Naive thymus-derived CD4-positive, alpha-beta T cell (primary cell): ENCODE data around the gene SH3BP5. TPM values are rescaled to one million over a fixed set of nuclear protein-coding genes. Genes with fewer than 3 reads are reported as not detected.
A peak's percentile ranks its signal among the peaks of the same experiment; 100 is the strongest.
"Not testable (repeated sequence)": the region's sequence is repeated elsewhere in the genome, so short reads cannot be mapped to it uniquely, and the experiment has no call there.

Experiments
- ATAC-seq: fragments of 150-1000 bp; cut with Tn5 transposase; 2 replicates; pipeline ENCODE4 v1.10.0; 2021; ENCODE audit warnings: mild to moderate bottlenecking, moderate library complexity
- CTCF ChIA-PET: fragments of 350-600 bp; sonication (Branson Sonifier 250); formaldehyde crosslinking; loops from one replicate; lab custom pipeline; 2021; ENCODE audit warnings: antibody characterized with exemption; lab: Charles Lee
- POLR2A ChIA-PET: fragments of 350-600 bp; sonication (Branson Sonifier 250); formaldehyde crosslinking; loops from one replicate; lab custom pipeline; 2021; ENCODE audit warnings: antibody characterized with exemption, inconsistent platforms; lab: Charles Lee
- DNase-seq, 9 donors: peaks; one replicate each; pipeline versions ENCODE4 v3.0.0 to v3.0.0-alpha.2; 2020 to 2022; ENCODE audit warnings: mixed read lengths in 1 of 9
- H3K27ac ChIP-seq: one replicate; pipeline ENCODE4 v1.7.0; 2013; ENCODE audit warnings: mild to moderate bottlenecking, low read depth, low read length, moderate library complexity
- H3K27me3 ChIP-seq, 2 donors: one replicate each; pipeline ENCODE4 v1.7.0; 2013; ENCODE audit warnings: low read length in 2 of 2, mild to moderate bottlenecking in 2 of 2, moderate library complexity in 2 of 2; ENCODE audit not compliant: control insufficient read depth in 2 of 2, insufficient read depth in 2 of 2
- H3K36me3 ChIP-seq, 3 experiments: 1 replicate in 2 of 3; 2 replicates in 1 of 3; pipeline ENCODE4 v1.7.0; 2013; ENCODE audit warnings: low read length in 3 of 3, mild to moderate bottlenecking in 3 of 3, moderate library complexity in 1 of 3; ENCODE audit not compliant: insufficient read depth in 3 of 3, control insufficient read depth in 2 of 3
- H3K4me1 ChIP-seq, 2 donors: one replicate each; pipeline ENCODE4 v1.7.0; 2013; ENCODE audit warnings: low read length in 2 of 2, mild to moderate bottlenecking in 2 of 2, moderate library complexity in 1 of 2; ENCODE audit not compliant: control insufficient read depth in 2 of 2, insufficient read depth in 2 of 2
- H3K4me3 ChIP-seq: 2 replicates; pipeline ENCODE4 v1.7.0; 2013; ENCODE audit warnings: mild to moderate bottlenecking, low read length
- H3K9me3 ChIP-seq, 3 experiments: 1 replicate in 2 of 3; 2 replicates in 1 of 3; pipeline ENCODE4 v1.7.0; 2013; ENCODE audit warnings: low read length in 3 of 3; ENCODE audit not compliant: control insufficient read depth in 2 of 3
- H3K27ac Mint-ChIP-seq, 9 donors: one replicate each; pipeline ENCODE4 v1.8.0; 2020 to 2022; ENCODE audit warnings: mixed read lengths in 9 of 9, mild to moderate bottlenecking in 8 of 9, moderate library complexity in 5 of 9, inconsistent platforms in 2 of 9
- H3K27me3 Mint-ChIP-seq, 5 donors: one replicate each; pipeline ENCODE4 v1.8.0; 2021 to 2022; ENCODE audit warnings: mixed read lengths in 5 of 5, mild to moderate bottlenecking in 1 of 5
- H3K36me3 Mint-ChIP-seq, 5 donors: one replicate each; pipeline ENCODE4 v1.8.0; 2020 to 2022; ENCODE audit warnings: mixed read lengths in 5 of 5, mild to moderate bottlenecking in 3 of 5, inconsistent platforms in 1 of 5
- H3K4me1 Mint-ChIP-seq, 7 donors: one replicate each; pipeline ENCODE4 v1.8.0; 2020 to 2022; ENCODE audit warnings: mixed read lengths in 7 of 7, mild to moderate bottlenecking in 3 of 7, inconsistent platforms in 1 of 7
- H3K4me3 Mint-ChIP-seq, 10 donors: one replicate each; pipeline ENCODE4 v1.8.0; 2020 to 2022; ENCODE audit warnings: mild to moderate bottlenecking in 10 of 10, mixed read lengths in 10 of 10, moderate library complexity in 6 of 10, inconsistent platforms in 2 of 10
- H3K9me3 Mint-ChIP-seq, 11 donors: one replicate each; pipeline ENCODE4 v1.8.0; 2020 to 2022; ENCODE audit warnings: mixed read lengths in 11 of 11, mild to moderate bottlenecking in 4 of 11, inconsistent platforms in 1 of 11, moderate library complexity in 1 of 11
- intact Hi-C, 2 donors: fragments of 100-400 bp; cut with micrococcal nuclease; formaldehyde crosslinking; loops; one replicate each; pipeline ENCODE4 v1.15.1; 2023
- polyA plus RNA-seq, 2 donors: library from polyadenylated mRNA; unstranded; fragments of 300-500 nt; fragmentation: Illumina TruSeq; gene quantifications; one replicate each; pipeline ENCODE4 v1.2.3, GENCODE V29; 2021
- total RNA-seq, 6 experiments: library from RNA in 5 of 6; stranded (reverse) in 5 of 6; gene quantifications; 1 replicate in 5 of 6; 2 replicates in 1 of 6; pipeline ENCODE4 v1.2.3 and lab custom pipeline; 2021 to 2026

SH3BP5 gene
- total and polyA plus RNA-seq, 7 experiments from 2014 or later, result 18.5 to 64.7 (median 39.5) TPM

DNA sequence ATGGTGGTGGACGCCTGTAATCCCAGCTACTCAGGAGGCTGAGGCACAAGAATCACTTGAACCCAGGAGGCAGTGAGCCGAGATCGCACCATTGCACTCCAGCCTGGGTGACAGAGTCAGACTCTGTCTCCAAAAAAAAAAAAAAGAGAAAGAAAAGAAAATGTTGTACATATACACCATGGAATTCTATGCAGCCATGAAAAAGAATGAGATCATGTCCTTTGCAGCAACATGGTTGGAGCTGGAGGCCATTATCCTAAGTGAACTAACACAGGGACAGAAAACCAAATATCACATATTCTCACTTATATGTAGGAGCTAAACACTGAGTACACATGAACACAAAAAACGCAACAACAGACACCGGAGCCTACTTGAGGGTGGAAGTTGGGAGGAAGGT lies 17.1 kb upstream of the SH3BP5 start:
- ChIA-PET CTCF (interaction anchor here (0.6 to 1.0 kb wide), 3 partner anchors 15 to 62 kb away, joined by 3 to 6 read pairs (median 3); no protein-coding TSS in a partner anchor), POLR2A (interaction anchor here (2.1 kb wide), 2 partner anchors 12 to 19 kb away, joined by 5 to 7 read pairs; no protein-coding TSS in a partner anchor)
- H3K36me3 ChIP-seq, intact Hi-C loops, H3K27ac ChIP-seq, ATAC-seq, H3K27me3 ChIP-seq, H3K4me3 ChIP-seq, DNase-seq, H3K27me3 Mint-ChIP-seq: not testable (repeated sequence)
- H3K9me3 ChIP-seq, result peaks cover 0 to 11% (median 3%) of the 10 kb centered on the region in 3 experiments
- H3K4me3 Mint-ChIP-seq, result peak overlapping the region in 1 of 10 donors; percentile 20
- H3K36me3 Mint-ChIP-seq, result peaks cover 0 to 39% (median 0%) of the 10 kb centered on the region in 5 donors
- H3K4me1 Mint-ChIP-seq, result peaks cover 37 to 73% (median 57%) of the 10 kb centered on the region in 7 donors
- H3K4me1 ChIP-seq, result peaks cover 34 to 37% of the 10 kb centered on the region in 2 donors
- peaks cover 0 to 27% (median 10%) of the 10 kb centered on the region in 11 donors for H3K9me3 Mint-ChIP-seq
- peak overlapping the region in 3 of 9 donors; percentile 14 to 43 (median 38) for H3K27ac Mint-ChIP-seq

DNA sequence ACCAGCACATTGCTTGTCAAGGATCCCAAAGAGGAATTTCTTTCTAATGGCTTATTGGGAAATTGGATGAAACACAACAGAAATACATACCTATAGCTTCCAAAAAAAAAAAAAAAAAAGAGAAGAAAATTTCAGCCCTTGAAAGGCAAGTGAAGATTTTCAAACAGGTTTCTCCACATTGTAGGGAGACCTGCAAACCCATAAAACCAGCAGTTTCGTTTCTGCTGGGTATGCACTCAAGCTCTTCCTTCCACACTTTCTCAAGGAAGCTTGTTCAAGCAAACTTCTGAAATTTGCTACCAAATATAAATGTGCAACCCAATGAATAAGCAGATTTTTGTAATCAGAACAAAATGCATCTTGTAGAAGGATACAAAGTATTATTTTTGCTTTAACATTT lies 15.9 kb upstream of the SH3BP5 start:
- Mint-ChIP-seq H3K27ac (peak overlapping the region in 8 of 9 donors; percentile 88 to 98 (median 94)), H3K4me1 (peaks cover 36 to 80% (median 62%) of the 10 kb centered on the region in 7 donors), H3K36me3 (peaks cover 0 to 42% (median 0%) of the 10 kb centered on the region in 5 donors), H3K9me3 (peaks cover 0 to 32% (median 12%) of the 10 kb centered on the region in 11 donors), H3K4me3 (peak overlapping the region in 9 of 10 donors; percentile 30 to 90 (median 73)), H3K27me3 (peaks cover 0 to 14% (median 0%) of the 10 kb centered on the region in 5 donors)
- ATAC-seq (no peak), DNase-seq (no peak)
- Histone ChIP-seq H3K4me1 (peaks cover 34 to 37% of the 10 kb centered on the region in 2 donors), H3K27ac (peak overlapping the region; percentile 49), H3K9me3 (peaks cover 0 to 11% (median 3%) of the 10 kb centered on the region in 3 experiments), H3K27me3 (no peaks in the 10 kb centered on the region), H3K36me3 (no peaks in the 10 kb centered on the region), H3K4me3 (no peak overlapping the region)
- intact Hi-C loops, result loop anchor here in 1 of 2 donors (1.0 kb wide), 1 partner anchor 8 kb away; no protein-coding TSS in a partner anchor
- POLR2A ChIA-PET, result interaction anchor here (0.6 to 2.1 kb wide), 7 partner anchors 13 to 78 kb away, joined by 3 to 15 read pairs (median 6); partner anchors contain the start of gene SH3BP5
- CTCF ChIA-PET, result interaction anchor here (0.6 kb wide), 1 partner anchor 76 kb away, joined by 3 read pairs; no protein-coding TSS in a partner anchor

DNA sequence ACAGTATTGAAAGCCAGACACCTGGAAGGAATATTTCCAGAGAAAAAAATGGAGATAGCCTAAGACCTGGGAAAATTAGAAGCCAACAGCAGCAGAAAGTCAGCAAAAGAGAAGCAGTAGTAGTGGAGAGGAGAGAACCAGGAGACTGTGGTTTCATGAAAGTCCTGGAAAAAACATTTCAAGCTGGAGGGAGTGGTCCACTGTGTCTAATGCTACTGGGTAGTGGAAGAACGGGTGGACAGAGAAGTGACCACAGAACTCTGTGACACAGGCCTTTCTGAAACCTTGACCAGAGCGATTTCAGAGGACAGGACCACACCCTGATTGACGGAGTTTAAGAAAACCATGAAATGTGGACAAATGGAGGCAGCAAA lies 15.3 kb upstream of the SH3BP5 start:
- Mint-ChIP-seq H3K9me3 (peaks cover 0 to 32% (median 13%) of the 10 kb centered on the region in 11 donors), H3K36me3 (peaks cover 0 to 41% (median 0%) of the 10 kb centered on the region in 5 donors), H3K27me3 (peaks cover 0 to 15% (median 0%) of the 10 kb centered on the region in 5 donors), H3K4me3 (peak overlapping the region; percentile 16 to 90 (median 78)), H3K27ac (peak overlapping the region; percentile 75 to 98 (median 94)), H3K4me1 (peaks cover 37 to 80% (median 62%) of the 10 kb centered on the region in 7 donors)
- Histone ChIP-seq H3K9me3 (peaks cover 0 to 11% (median 3%) of the 10 kb centered on the region in 3 experiments), H3K4me1 (peaks cover 34 to 37% of the 10 kb centered on the region in 2 donors), H3K27me3 (no peaks in the 10 kb centered on the region), H3K4me3 (peak overlapping the region; percentile 12), H3K27ac (peak overlapping the region; percentile 49), H3K36me3 (no peaks in the 10 kb centered on the region)
- no peak for DNase-seq
- ChIA-PET POLR2A (interaction anchor here (0.6 to 2.1 kb wide), 7 partner anchors 14 to 78 kb away, joined by 3 to 15 read pairs (median 6); partner anchors contain the start of gene SH3BP5), CTCF (no interaction called here)
- intact Hi-C loops, result loop anchor here in 1 of 2 donors (1.0 to 2.0 kb wide), 3 partner anchors 7 to 15 kb away; partner anchors contain the start of gene SH3BP5
- no peak for ATAC-seq

DNA sequence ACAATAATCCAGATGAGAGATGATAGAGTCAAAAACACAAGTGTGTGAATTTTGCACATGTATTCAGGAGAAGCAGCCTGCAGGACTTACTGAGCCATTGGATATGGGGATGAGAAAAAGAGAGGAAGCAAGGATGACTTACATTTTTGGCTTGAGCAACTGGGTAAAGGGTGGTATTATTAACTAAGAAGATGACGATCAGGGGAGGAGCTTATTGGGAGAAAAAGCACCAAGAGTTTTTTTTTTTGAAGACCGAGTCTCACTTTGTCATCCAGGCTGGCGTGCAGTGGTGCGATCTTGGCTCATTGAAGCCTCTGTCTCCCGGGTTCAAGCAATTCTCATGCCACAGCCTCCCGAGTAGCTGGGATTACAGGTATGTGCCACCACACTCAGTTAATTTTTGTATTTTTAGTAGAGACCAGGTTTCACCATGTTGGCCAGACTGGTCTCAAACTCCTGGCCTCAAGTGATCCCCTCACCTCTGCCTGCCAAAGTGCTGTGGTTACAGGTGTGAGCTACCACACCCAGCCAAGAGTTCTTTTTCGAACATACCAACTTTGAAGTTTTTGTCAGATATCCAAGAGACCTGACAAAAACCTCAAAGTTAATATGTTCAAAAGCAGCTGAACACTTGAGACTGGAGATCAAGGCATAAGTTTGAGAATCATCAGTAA lies 14.8 kb upstream of the SH3BP5 start:
- POLR2A ChIA-PET, result interaction anchor here (0.7 to 2.1 kb wide), 5 partner anchors 14 to 77 kb away, joined by 3 to 15 read pairs (median 7); partner anchors contain the start of gene SH3BP5
- intact Hi-C loops, result loop anchor here in 1 of 2 donors (1.0 to 2.0 kb wide), 2 partner anchors 9 to 14 kb away; partner anchors contain the start of gene SH3BP5
- peak overlapping the region; percentile 49 for H3K27ac ChIP-seq

DNA sequence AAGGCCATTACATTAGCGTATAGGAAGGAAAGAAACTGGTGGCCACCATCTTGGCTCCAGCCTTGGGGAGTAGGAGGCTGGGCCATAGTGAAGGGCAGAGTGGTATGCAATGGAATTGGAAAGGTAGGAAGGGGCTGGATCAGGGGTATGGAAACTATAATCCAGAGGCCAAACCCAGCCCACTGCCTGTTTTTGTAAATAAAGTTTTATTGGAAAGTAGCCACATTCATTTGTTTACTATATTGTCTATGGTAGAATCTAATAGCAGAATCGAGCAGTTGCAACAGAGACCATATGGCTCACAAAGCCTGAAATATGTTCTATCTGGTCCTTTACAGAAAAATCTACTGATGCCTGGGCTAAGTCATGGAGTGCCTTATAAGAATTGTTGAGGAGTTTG lies 14.1 kb upstream of the SH3BP5 start:
- Mint-ChIP-seq H3K27ac (peak overlapping the region in 8 of 9 donors; percentile 91 to 98 (median 94)), H3K27me3 (peaks cover 0 to 21% (median 0%) of the 10 kb centered on the region in 5 donors), H3K9me3 (peaks cover 0 to 23% (median 9%) of the 10 kb centered on the region in 11 donors), H3K36me3 (peaks cover 0 to 34% (median 0%) of the 10 kb centered on the region in 5 donors), H3K4me1 (peaks cover 38 to 73% (median 63%) of the 10 kb centered on the region in 7 donors), H3K4me3 (peak overlapping the region in 9 of 10 donors; percentile 44 to 90 (median 79))
- ATAC-seq (no peak), DNase-seq (no peak)
- POLR2A ChIA-PET, result interaction anchor here (1.6 kb wide), 1 partner anchor 14 kb away, joined by 5 read pairs; the partner anchor contains the start of gene SH3BP5
- peaks cover 0 to 6% (median under 1%) of the 10 kb centered on the region in 3 experiments for H3K9me3 ChIP-seq
- H3K4me3 ChIP-seq, result no peak overlapping the region
- H3K4me1 ChIP-seq, result peaks cover 34 to 37% of the 10 kb centered on the region in 2 donors
- intact Hi-C loops, result loop anchor here in 1 of 2 donors (2.0 kb wide), 1 partner anchor 14 kb away; the partner anchor contains the start of gene SH3BP5
- H3K36me3 ChIP-seq, result no peaks in the 10 kb centered on the region
- CTCF ChIA-PET, result interaction anchor here (1.2 to 2.5 kb wide), 3 partner anchors 13 to 79 kb away, joined by 3 to 9 read pairs (median 4); no protein-coding TSS in a partner anchor
- no peaks in the 10 kb centered on the region for H3K27me3 ChIP-seq
- no peak overlapping the region for H3K27ac ChIP-seq

More for the DNA sequence above, 14.8 kb upstream of the SH3BP5 start:
- peaks cover 0 to 29% (median 10%) of the 10 kb centered on the region in 11 donors for H3K9me3 Mint-ChIP-seq
- no peaks in the 10 kb centered on the region for H3K36me3 ChIP-seq
- ATAC-seq (peak; percentile 67), DNase-seq (peak in 7 of 9 donors; percentile 25 to 66 (median 56))
- peaks cover 0 to 39% (median 0%) of the 10 kb centered on the region in 5 donors for H3K36me3 Mint-ChIP-seq
- H3K4me3 Mint-ChIP-seq, result peak overlapping the region; percentile 16 to 90 (median 78)
- peaks cover 37 to 77% (median 62%) of the 10 kb centered on the region in 7 donors for H3K4me1 Mint-ChIP-seq
- peaks cover 0 to 11% (median 3%) of the 10 kb centered on the region in 3 experiments for H3K9me3 ChIP-seq
- H3K4me1 ChIP-seq, result peaks cover 34 to 37% of the 10 kb centered on the region in 2 donors
- H3K4me3 ChIP-seq, result peak overlapping the region; percentile 12
- no peaks in the 10 kb centered on the region for H3K27me3 ChIP-seq
- peak overlapping the region; percentile 75 to 98 (median 94) for H3K27ac Mint-ChIP-seq
- H3K27me3 Mint-ChIP-seq, result peaks cover 0 to 18% (median 0%) of the 10 kb centered on the region in 5 donors
- CTCF ChIA-PET, result interaction anchor here (2.5 kb wide), 1 partner anchor 79 kb away, joined by 9 read pairs; no protein-coding TSS in a partner anchor
